DOHH2 (cell line): Measurements from ENCODE around the gene ZIC1.

ENCODE experiments used
- EZH2phosphoT487 ChIP-seq: fragments of 200-600 bp; sonication (generic); IDR thresholded peaks from 2 replicates; pipeline ENCODE4 v1.6.1; 2017; ENCODE audit warnings: borderline replicate concordance, mild to moderate bottlenecking, antibody characterized with exemption, low read length, moderate library complexity, mixed read lengths
- TF ChIP-seq, protein P1 (sequence below): fragments of 200-600 bp; sonication (generic); IDR thresholded peaks from one replicate; pipeline ENCODE4 v1.5.1; 2014; ENCODE audit warnings: antibody characterized with exemption, mild to moderate bottlenecking, low read depth, low read length; ENCODE audit not compliant: poor library complexity, severe bottlenecking

DNA sequence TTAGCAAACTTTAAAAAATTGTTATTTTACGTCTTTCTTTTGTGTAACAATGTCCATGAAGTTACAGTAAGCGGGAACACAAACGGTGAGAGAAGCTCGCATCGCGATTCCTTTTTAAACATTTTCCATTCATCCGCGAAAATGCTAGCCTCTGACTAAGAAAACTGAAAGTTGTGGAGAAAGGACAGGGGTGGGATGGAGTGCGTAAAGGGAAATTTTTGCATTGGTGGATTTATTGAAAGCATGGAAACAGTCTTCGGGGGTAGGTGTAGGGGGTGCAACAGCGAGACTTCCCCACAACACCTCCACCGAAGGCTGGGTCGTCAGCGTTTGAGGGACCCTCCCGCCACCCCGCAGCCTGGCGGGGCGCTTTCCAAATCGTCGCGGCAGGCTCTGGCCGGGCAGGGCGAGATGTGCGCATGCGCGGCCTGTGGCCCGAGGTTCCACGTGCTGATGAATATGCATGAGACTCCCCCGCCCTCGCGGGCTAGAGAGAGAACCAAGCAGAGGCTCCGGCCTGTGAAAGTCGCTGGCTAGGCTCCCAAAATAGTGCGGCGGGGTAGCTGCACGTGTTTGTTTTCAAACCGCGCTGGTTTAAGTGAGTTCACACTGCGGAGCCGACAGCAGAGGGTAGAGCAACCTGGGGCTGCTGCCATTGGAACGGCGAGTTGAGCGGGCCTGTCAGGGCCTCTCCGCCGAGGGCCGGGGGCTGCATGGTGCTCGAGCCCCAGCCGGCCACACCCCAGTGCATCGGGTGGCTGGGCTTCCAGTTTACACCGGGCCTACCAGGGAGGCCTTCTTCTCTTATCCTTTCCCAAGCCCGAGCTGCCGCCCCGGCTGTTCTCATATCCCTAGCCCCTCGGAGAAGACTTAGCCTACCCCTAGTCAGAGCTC, 9.9 kb downstream of the ZIC1 start:
- TF ChIP-seq, protein P1, sequence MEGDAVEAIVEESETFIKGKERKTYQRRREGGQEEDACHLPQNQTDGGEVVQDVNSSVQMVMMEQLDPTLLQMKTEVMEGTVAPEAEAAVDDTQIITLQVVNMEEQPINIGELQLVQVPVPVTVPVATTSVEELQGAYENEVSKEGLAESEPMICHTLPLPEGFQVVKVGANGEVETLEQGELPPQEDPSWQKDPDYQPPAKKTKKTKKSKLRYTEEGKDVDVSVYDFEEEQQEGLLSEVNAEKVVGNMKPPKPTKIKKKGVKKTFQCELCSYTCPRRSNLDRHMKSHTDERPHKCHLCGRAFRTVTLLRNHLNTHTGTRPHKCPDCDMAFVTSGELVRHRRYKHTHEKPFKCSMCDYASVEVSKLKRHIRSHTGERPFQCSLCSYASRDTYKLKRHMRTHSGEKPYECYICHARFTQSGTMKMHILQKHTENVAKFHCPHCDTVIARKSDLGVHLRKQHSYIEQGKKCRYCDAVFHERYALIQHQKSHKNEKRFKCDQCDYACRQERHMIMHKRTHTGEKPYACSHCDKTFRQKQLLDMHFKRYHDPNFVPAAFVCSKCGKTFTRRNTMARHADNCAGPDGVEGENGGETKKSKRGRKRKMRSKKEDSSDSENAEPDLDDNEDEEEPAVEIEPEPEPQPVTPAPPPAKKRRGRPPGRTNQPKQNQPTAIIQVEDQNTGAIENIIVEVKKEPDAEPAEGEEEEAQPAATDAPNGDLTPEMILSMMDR: no peak
- no peak for TF ChIP-seq EZH2phosphoT487
